ENCODE measurements around the gene FAM47B. TPM values are rescaled to one million over a fixed set of nuclear protein-coding genes. Genes with fewer than 3 reads are reported as not detected.

Gene FAM47B
- total RNA-seq, 1 donor = not detected

DNA sequence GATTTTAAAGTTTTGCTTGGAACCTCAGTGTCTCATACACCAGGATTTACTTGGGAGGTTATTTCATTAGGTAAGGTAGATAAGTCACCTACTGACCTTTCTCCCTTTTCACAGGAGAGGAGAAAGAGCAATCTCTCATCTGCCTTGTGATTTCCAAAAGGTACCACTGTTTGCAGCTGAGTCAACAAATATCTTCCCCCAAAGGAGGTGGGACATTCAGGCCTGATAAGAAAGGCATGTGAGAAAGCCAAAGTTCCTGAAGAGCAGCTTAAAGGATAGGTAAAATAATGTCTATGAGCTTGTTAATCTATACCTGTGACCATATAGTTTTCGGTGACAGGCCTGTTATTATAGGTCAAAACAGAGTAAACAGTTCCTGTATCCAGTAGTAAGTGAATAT is 45.0 kb downstream of the FAM47B start:
- H3K4me1 ChIP-seq (ENCODE audit: insufficient read depth, low read length) = no peaks in the 10 kb centered on the region
- no peak overlapping the region for H3K4me3 ChIP-seq (ENCODE audit: low read length)
- H3K9me3 ChIP-seq (ENCODE audit: low read depth, low read length) = no peaks in the 10 kb centered on the region
- no peaks in the 10 kb centered on the region for H3K27me3 ChIP-seq (ENCODE audit: insufficient read depth, low read length)

Measured in mononuclear cell (primary cell).